Measurements from ENCODE around the gene BUB1B. TPM values are rescaled to one million over a fixed set of nuclear protein-coding genes. Genes with fewer than 3 reads are reported as not detected.
A peak's percentile ranks its signal among the peaks of the same experiment; 100 is the strongest.

The BUB1B gene
- total and polyA plus RNA-seq, 3 experiments from 2014 or later = 0.26 to 50.3 (median 44.4) TPM

DNA sequence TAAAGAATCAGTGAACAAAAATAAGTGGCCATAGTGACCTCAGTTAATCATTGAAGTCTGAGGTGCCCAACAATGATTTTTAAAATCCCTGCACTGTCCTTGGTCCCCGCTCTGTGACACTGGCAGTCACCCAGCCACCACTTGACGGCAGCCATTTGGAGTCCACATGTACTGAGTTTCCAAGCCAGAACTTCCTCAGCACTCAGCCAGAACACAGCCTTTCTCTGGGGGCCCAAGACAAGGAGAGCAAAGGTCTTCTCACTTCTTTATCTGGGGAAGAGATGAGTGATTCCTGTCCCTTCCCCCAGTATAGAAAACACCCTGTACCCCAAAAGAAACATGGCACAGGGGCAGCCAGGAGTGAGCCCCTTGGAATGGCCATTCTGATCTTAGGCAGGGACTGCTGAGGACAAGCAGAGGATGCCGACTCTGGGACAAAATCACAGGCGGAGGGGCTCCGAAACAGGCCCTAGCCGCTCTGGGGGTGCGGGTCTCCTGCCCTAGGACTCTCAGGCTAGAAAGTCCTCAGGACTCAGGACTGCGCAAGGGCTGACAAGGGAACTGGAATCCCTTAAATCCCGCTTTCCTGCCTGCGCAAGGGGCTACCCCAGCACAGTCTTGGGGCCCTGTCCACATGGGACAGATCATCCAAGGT is 90.7 kb downstream of the BUB1B start:
- Mint-ChIP-seq H3K27ac (peak overlapping the region in 1 of 8 donors; percentile 25), H3K27me3 (peaks cover 15 to 22% of the 10 kb centered on the region in 2 donors), H3K4me3 (peak overlapping the region; percentile 53 to 78 (median 67)), H3K36me3 (peaks cover 0 to 2% (median 0%) of the 10 kb centered on the region in 3 donors), H3K4me1 (peaks cover 12 to 20% (median 15%) of the 10 kb centered on the region in 3 donors), H3K9me3 (no peaks in the 10 kb centered on the region)
- peaks cover 7% of the 10 kb centered on the region for H3K4me1 ChIP-seq (ENCODE audit: insufficient read depth, low read length)
- ChIA-PET POLR2A (no interaction called here), CTCF (no interaction called here)
- no peak for DNase-seq
- H3K27me3 ChIP-seq (ENCODE audit: insufficient read depth, low read length, poor library complexity, severe bottlenecking) = peaks cover 7% of the 10 kb centered on the region
- H3K4me3 ChIP-seq (ENCODE audit: low read length) = no peak overlapping the region
- no peaks in the 10 kb centered on the region for H3K9me3 ChIP-seq (ENCODE audit: low read length)
- no peaks in the 10 kb centered on the region for H3K36me3 ChIP-seq (ENCODE audit: insufficient read depth, low read length)
- no peak overlapping the region for H3K27ac ChIP-seq (ENCODE audit: low read depth, low read length)

DNA sequence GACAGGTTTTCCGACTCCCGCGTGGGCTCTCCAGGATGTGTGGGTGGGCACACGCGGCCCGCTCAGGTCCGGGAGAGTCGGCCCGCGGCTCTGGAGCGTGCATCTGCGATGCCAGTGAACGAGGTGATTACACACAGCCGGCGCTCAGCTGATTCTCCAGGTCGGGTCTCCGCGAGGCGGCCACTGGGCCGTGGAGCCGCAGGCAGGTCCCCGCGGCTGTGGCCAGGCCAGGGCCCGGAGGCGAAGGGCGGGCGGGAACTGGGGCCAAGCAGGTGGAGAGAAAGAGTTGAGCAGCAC is 91.2 kb downstream of the BUB1B start:
- no peak for DNase-seq
- H3K4me3 Mint-ChIP-seq = peak overlapping the region in 5 of 7 donors; percentile 18 to 78 (median 53)
- H3K36me3 Mint-ChIP-seq = peaks cover 0 to 2% (median 0%) of the 10 kb centered on the region in 3 donors
- ChIA-PET POLR2A (no interaction called here), CTCF (no interaction called here)
- peaks cover 13 to 22% (median 18%) of the 10 kb centered on the region in 3 donors for H3K4me1 Mint-ChIP-seq
- Histone ChIP-seq H3K4me3 (ENCODE audit: low read length) (no peak overlapping the region), H3K27ac (ENCODE audit: low read depth, low read length) (no peak overlapping the region), H3K27me3 (ENCODE audit: insufficient read depth, low read length, poor library complexity, severe bottlenecking) (peaks cover 7% of the 10 kb centered on the region), H3K36me3 (ENCODE audit: insufficient read depth, low read length) (no peaks in the 10 kb centered on the region), H3K4me1 (ENCODE audit: insufficient read depth, low read length) (peaks cover 7% of the 10 kb centered on the region), H3K9me3 (ENCODE audit: low read length) (no peaks in the 10 kb centered on the region)
- H3K27me3 Mint-ChIP-seq = peaks cover 15 to 22% of the 10 kb centered on the region in 2 donors
- no peaks in the 10 kb centered on the region for H3K9me3 Mint-ChIP-seq
- H3K27ac Mint-ChIP-seq = no peak overlapping the region

DNA sequence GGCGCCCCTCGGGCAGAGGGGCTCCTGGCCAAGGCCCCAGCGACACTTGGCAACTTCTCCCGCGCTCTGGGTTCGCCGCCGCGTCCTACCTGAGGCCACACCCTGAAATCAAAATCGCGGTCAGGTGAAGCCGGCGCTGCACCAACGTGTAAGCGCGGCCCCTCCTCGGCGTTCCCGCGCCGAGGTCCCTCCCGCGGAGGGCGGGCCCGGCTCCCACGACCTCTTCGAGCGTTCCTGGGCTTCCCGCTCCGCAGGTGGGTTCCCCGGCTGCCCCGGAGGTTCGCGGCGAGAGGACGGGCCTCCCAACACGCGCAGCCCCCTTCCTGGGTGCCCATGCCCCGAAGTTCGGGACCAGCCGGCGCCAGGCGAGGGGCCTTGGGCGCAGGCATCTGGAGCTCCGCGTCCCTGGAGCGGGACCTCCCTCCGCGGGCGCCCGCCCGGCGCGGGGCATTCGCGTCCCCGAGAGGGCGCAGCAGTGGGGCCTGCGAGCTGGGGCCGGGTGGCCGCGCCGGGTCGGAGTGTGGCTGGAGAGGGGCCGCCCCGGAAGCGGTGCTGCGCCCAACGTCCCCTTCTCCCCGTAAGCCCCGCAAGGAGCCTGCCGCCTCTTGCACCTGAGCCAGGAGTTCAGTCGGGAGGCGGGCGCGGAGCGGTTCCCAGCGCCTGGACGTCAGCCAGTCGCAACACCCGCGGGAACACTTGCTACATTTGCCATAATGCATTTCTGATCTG is 91.7 kb downstream of the BUB1B start:
- ChIA-PET CTCF (no interaction called here), POLR2A (no interaction called here)
- peaks cover 13 to 22% (median 18%) of the 10 kb centered on the region in 3 donors for H3K4me1 Mint-ChIP-seq
- H3K27ac Mint-ChIP-seq = peak overlapping the region in 2 of 8 donors; percentile 10 to 63
- peaks cover 0 to 2% (median 0%) of the 10 kb centered on the region in 3 donors for H3K36me3 Mint-ChIP-seq
- DNase-seq = peak in 2 of 5 donors; percentile 4 to 25
- Histone ChIP-seq H3K27me3 (ENCODE audit: insufficient read depth, low read length, poor library complexity, severe bottlenecking) (peaks cover 7% of the 10 kb centered on the region), H3K36me3 (ENCODE audit: insufficient read depth, low read length) (no peaks in the 10 kb centered on the region), H3K4me1 (ENCODE audit: insufficient read depth, low read length) (peaks cover 7% of the 10 kb centered on the region), H3K4me3 (ENCODE audit: low read length) (peak overlapping the region; percentile 32), H3K9me3 (ENCODE audit: low read length) (no peaks in the 10 kb centered on the region), H3K27ac (ENCODE audit: low read depth, low read length) (no peak overlapping the region)
- H3K9me3 Mint-ChIP-seq = no peaks in the 10 kb centered on the region
- peaks cover 15 to 22% of the 10 kb centered on the region in 2 donors for H3K27me3 Mint-ChIP-seq
- peak overlapping the region; percentile 51 to 89 (median 79) for H3K4me3 Mint-ChIP-seq

DNA sequence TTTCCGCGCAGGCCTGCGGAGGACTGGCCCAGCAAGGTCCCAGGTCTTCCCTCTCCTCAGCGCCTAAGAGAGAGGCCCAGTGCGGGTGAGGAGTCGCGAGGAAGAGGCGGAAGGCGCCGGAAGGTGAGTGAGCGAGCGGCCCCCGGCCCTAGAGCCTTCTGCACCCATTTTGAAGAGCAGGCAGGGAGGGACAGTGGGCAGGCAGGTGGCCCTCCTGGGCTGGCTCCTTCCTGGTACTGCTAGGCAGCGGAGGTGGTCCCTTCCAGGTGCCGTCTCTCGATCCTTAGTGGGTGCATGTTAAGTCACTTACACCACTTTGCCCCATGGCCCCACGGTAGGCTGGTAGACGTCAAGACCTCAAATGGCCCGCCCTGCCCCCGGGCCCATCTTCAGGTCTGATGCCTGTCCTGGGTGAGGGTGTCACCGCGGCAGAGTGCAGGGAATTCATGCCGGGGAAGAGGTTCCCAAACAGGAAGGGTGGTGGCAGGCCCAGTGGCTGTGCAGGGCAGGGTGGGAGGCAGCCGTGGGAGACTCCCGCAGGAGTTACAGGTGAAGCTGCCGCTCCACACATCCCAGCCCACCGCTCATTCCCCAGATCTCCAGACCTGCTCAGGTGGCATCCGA is 92.4 kb downstream of the BUB1B start:
- peak overlapping the region in 3 of 8 donors; percentile 10 to 93 (median 63) for H3K27ac Mint-ChIP-seq
- H3K4me1 ChIP-seq (ENCODE audit: insufficient read depth, low read length) = peaks cover 7% of the 10 kb centered on the region
- CTCF ChIA-PET = no interaction called here
- peaks cover 7% of the 10 kb centered on the region for H3K27me3 ChIP-seq (ENCODE audit: insufficient read depth, low read length, poor library complexity, severe bottlenecking)
- no peak for DNase-seq
- POLR2A ChIA-PET = no interaction called here
- peak overlapping the region; percentile 51 to 89 (median 79) for H3K4me3 Mint-ChIP-seq
- H3K9me3 Mint-ChIP-seq = no peaks in the 10 kb centered on the region
- no peak overlapping the region for H3K27ac ChIP-seq (ENCODE audit: low read depth, low read length)
- no peaks in the 10 kb centered on the region for H3K9me3 ChIP-seq (ENCODE audit: low read length)
- peak overlapping the region; percentile 32 for H3K4me3 ChIP-seq (ENCODE audit: low read length)
- peaks cover 13 to 22% (median 18%) of the 10 kb centered on the region in 3 donors for H3K4me1 Mint-ChIP-seq
- H3K36me3 ChIP-seq (ENCODE audit: insufficient read depth, low read length) = no peaks in the 10 kb centered on the region
- H3K27me3 Mint-ChIP-seq = peaks cover 15 to 22% of the 10 kb centered on the region in 2 donors
- H3K36me3 Mint-ChIP-seq = peaks cover 0 to 2% (median 0%) of the 10 kb centered on the region in 3 donors

DNA sequence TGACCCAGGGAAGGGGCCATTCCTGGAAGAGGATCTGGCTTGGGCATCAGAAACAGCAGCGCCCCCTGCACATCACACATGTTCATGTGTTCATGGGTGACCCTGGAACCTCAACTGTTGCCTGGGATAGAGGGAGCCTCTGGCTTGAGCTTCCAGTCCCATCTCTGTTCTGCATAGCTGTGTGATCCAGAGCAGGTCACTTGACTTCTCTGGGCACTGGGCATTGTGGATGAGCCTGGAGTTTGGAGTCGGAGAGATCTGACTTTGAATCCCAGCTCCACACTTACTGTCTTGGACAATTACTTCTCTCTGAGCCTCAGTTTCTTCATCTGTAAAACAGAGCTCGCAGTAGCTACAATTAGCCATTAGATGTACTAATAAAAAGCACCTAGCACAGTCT is 93.6 kb downstream of the BUB1B start:
- peak overlapping the region in 6 of 7 donors; percentile 3 to 83 (median 48) for H3K4me3 Mint-ChIP-seq
- H3K4me1 ChIP-seq (ENCODE audit: insufficient read depth, low read length) = peaks cover 7% of the 10 kb centered on the region
- H3K9me3 Mint-ChIP-seq = no peaks in the 10 kb centered on the region
- CTCF ChIA-PET = interaction anchor here (1.0 to 2.9 kb wide), 3 partner anchors 20 to 150 kb away, joined by 3 to 10 read pairs (median 3); no protein-coding TSS in a partner anchor
- peaks cover 7% of the 10 kb centered on the region for H3K27me3 ChIP-seq (ENCODE audit: insufficient read depth, low read length, poor library complexity, severe bottlenecking)
- H3K27me3 Mint-ChIP-seq = peaks cover 15 to 22% of the 10 kb centered on the region in 2 donors
- no peaks in the 10 kb centered on the region for H3K36me3 ChIP-seq (ENCODE audit: insufficient read depth, low read length)
- no peak for DNase-seq
- H3K27ac ChIP-seq (ENCODE audit: low read depth, low read length) = no peak overlapping the region
- H3K4me1 Mint-ChIP-seq = peaks cover 13 to 22% (median 18%) of the 10 kb centered on the region in 3 donors
- no peak overlapping the region for H3K4me3 ChIP-seq (ENCODE audit: low read length)
- H3K9me3 ChIP-seq (ENCODE audit: low read length) = no peaks in the 10 kb centered on the region
- no peak overlapping the region for H3K27ac Mint-ChIP-seq
- POLR2A ChIA-PET = no interaction called here
- H3K36me3 Mint-ChIP-seq = peaks cover 0 to 2% (median 0%) of the 10 kb centered on the region in 3 donors

DNA sequence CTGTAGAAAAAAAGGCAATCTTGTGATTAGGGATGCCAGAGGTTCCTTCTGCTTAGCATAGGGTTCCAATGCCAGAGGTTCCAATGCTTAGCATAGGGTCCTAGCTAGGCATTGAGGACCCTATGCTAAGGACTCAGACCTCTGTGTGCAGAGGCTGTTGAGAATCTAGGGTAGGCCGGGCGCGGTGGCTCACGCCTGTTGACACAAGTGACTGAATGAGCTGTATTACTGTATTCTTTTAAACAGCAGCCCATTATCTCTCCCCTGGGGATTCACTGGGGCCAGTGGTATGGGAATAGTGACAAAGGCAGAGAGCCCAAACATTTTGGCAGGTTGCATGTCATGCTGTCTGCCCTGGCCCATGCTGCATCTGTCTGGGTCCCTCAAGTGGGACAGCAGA is 94.2 kb downstream of the BUB1B start:
- Histone ChIP-seq H3K36me3 (ENCODE audit: insufficient read depth, low read length) (no peaks in the 10 kb centered on the region), H3K9me3 (ENCODE audit: low read length) (no peaks in the 10 kb centered on the region), H3K27ac (ENCODE audit: low read depth, low read length) (no peak overlapping the region), H3K27me3 (ENCODE audit: insufficient read depth, low read length, poor library complexity, severe bottlenecking) (peaks cover 7% of the 10 kb centered on the region), H3K4me1 (ENCODE audit: insufficient read depth, low read length) (peaks cover 7% of the 10 kb centered on the region), H3K4me3 (ENCODE audit: low read length) (no peak overlapping the region)
- Mint-ChIP-seq H3K27ac (no peak overlapping the region), H3K36me3 (peaks cover 0 to 2% (median 0%) of the 10 kb centered on the region in 3 donors), H3K4me1 (peaks cover 13 to 22% (median 18%) of the 10 kb centered on the region in 3 donors), H3K4me3 (peak overlapping the region in 1 of 7 donors; percentile 27), H3K9me3 (no peaks in the 10 kb centered on the region), H3K27me3 (peaks cover 15 to 22% of the 10 kb centered on the region in 2 donors)
- CTCF ChIA-PET = interaction anchor here (1.0 to 2.9 kb wide), 3 partner anchors 20 to 151 kb away, joined by 3 to 10 read pairs (median 3); no protein-coding TSS in a partner anchor
- no peak for DNase-seq
- POLR2A ChIA-PET = no interaction called here

DNA sequence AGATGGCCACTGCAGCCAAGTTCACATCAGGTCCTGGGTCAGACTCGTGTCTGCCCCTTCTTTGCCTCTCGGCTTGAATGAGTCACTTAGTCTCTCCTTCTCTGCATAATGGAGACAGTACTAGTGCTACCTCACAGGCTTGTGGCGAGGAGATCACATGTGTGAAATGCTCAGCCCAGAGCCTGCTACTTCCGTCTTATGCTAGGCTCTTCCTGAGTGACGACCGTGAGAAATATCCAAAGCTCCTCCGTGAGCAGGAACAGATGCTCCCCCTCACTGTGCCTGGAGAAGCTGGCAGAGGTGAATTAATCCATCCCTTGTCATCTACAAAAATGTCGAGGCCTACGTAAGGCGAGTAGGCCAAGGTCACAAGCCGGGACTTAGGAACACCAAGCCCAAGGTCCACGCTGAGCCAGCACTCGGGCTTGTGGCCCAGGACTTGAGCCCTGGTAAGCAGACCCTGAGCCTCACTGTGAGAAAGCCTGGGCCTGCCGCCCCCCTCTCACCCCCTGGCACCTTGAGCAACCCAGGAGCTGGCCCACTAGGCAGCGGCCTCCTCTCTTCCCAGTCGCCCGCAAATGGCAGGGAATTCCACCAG is 95.9 kb downstream of the BUB1B start:
- ChIA-PET CTCF (interaction anchor here (0.8 to 2.9 kb wide), 3 partner anchors 18 to 152 kb away, joined by 4 to 10 read pairs (median 4); no protein-coding TSS in a partner anchor), POLR2A (no interaction called here)
- Histone ChIP-seq H3K4me3 (ENCODE audit: low read length) (no peak overlapping the region), H3K9me3 (ENCODE audit: low read length) (no peaks in the 10 kb centered on the region), H3K27ac (ENCODE audit: low read depth, low read length) (no peak overlapping the region), H3K4me1 (ENCODE audit: insufficient read depth, low read length) (peaks cover 7% of the 10 kb centered on the region), H3K27me3 (ENCODE audit: insufficient read depth, low read length, poor library complexity, severe bottlenecking) (peaks cover 7% of the 10 kb centered on the region), H3K36me3 (ENCODE audit: insufficient read depth, low read length) (no peaks in the 10 kb centered on the region)
- peak in 2 of 5 donors; percentile 13 to 15 for DNase-seq
- Mint-ChIP-seq H3K4me3 (peak overlapping the region in 4 of 7 donors; percentile 5 to 67 (median 18)), H3K36me3 (peaks cover 0 to 2% (median 0%) of the 10 kb centered on the region in 3 donors), H3K4me1 (peaks cover 13 to 19% (median 18%) of the 10 kb centered on the region in 3 donors), H3K27me3 (peaks cover 10 to 17% of the 10 kb centered on the region in 2 donors), H3K27ac (peak overlapping the region in 6 of 8 donors; percentile 51 to 89 (median 66)), H3K9me3 (no peaks in the 10 kb centered on the region)

Measured in CD8-positive, alpha-beta memory T cell (primary cell).